Measurements from ENCODE around the gene NR2F6. TPM values are rescaled to one million over a fixed set of nuclear protein-coding genes. Genes with fewer than 3 reads are reported as not detected.
"Not testable (repeated sequence)": the region's sequence is repeated elsewhere in the genome, so short reads cannot be mapped to it uniquely, and the experiment has no call there.

The NR2F6 gene
- 23.9 TPM for total RNA-seq

DNA sequence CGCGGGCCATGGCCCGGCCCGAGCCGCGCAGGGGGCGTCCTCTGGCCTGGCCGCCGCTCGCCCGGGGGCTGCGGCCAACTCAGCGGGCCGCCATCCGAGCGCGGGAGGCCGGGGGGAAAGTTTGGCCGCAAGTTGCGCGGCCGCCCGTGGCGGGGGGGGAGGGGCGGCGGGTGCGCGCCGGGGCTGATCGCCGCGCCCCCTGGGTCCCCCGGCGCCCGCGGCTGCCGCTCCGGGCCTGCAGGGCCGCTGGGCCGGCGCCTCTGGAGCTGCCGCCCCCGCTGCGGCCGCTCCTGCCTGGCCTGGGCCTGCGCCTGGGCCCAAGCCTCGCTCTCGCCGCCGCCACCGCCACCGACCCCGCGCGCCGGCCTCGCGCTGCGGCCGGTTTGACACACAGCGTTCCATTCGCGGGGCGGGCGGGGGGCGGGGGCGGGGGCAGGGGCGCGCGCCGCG, at the start of gene NR2F6:
Gene NR2F6, minus strand, starts transcription at position 385 of the 450 bp plus-strand sequence. CDS start 699 bp downstream, outside the sequence.
- intact Hi-C loops (cut with DNase I): no loop called here
- DNase-seq (ENCODE audit: low spot score) (no peak), ATAC-seq (no peak)

DNA sequence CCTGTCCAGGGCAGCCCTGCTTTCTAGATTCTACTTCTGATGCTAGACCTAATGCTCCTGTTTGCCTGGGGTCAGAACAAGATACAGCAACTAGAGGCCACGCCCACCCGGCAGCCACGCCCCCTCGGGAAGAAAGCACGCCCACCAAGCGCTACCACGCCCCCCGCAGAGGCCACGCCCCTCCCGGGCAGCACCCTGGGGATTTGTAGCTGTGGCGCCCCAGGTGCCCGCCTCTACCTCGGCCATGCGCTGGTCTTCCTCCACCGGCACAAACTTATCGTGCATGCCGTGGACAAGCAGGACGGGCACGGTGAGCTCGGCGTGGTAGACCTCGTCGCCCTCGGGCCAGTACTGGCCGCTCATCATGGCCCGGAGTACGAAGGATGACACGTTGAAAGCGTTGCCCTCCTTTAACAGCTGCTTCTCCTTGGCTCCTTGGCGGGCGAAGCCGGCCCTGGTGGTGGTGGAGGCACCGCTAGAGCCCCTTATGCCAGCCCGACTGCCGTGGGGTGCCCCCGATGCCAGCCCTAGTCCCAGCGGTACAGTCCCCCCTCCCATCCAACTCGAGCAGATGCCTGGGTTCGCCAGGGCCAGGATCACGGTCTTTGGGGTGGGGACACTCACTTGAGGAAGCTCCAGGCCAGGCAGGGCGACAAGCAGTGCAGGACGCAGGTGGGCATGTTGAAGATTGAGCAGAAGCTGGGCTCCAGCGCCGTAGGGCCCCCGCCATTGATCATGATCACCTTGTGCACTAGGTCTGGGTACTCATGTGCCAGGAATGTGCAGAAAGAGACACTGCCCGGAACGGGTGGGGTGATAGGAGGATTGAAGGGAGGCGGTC, 48.6 kb upstream of the NR2F6 start:
- intact Hi-C loops (cut with DNase I): loop anchor here (10.0 kb wide), 1 partner anchor 91 kb away; no protein-coding TSS in a partner anchor
- ATAC-seq (no peak), DNase-seq (ENCODE audit: low spot score) (no peak)

DNA sequence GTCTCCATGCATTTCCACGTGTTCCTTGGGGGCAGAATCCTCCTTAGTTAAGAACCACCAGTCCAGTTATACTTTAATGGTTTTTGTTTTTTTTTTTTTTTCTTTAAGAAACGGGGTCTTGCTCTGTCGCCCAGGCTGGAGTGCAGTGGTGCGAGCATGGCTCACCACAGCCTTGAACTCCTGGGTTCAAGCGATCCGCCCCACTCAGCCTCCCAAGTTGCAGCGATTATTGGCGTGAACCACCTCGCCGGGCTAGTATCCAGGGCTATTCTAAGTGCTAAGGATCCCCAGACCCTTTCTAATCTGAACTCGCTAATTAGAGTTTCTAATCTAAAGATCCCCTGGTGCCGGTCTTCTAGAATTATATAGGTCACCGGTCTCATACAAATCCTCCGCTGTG, 47.9 kb upstream of the NR2F6 start:
- no peak for ATAC-seq
- intact Hi-C loops (cut with DNase I): loop anchor here (10.0 kb wide), 1 partner anchor 91 kb away; no protein-coding TSS in a partner anchor
- no peak for DNase-seq (ENCODE audit: low spot score)

DNA sequence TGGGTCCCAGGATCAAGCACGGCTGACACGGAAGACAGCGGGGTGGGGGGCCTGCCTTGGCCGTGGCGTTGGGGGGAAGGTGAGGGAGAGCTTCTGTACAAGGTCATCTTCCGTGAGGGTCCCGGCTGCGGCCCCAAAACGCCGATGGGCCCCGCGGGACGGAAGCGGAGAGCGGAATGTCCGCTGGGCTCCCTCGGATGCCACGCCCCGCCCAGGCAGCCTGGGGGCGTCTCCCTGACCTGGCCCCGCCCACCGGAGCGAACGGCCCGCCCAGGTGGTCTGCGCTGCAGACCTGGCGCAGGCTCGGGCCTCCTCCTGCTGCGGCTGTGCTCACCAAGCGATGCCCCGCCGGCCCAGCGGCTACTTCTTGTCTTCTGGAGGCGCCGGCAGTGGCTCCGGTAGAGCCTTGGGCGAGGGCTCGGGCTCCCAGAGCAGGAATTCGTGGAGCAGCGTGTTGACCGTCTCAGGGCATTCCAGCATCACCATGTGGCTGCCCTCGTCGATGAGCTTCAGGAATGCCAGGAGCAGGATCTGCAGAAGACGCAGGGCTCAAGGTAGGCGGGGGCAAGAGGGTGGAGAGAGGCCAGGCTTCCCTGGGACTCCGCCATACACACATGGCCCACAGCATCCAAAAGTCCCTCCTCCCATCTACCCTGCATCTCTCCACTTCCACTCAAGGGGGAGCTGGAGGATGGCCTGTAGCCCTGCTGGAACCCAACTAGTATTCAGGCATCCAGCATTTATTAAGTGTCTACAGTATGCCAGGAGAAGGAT, 46.8 kb upstream of the NR2F6 start:
- peak; percentile 94 for ATAC-seq
- peak; percentile 87 for DNase-seq (ENCODE audit: low spot score)
- intact Hi-C loops (cut with DNase I): loop anchor here (10.0 kb wide), 1 partner anchor 92 kb away; no protein-coding TSS in a partner anchor

DNA sequence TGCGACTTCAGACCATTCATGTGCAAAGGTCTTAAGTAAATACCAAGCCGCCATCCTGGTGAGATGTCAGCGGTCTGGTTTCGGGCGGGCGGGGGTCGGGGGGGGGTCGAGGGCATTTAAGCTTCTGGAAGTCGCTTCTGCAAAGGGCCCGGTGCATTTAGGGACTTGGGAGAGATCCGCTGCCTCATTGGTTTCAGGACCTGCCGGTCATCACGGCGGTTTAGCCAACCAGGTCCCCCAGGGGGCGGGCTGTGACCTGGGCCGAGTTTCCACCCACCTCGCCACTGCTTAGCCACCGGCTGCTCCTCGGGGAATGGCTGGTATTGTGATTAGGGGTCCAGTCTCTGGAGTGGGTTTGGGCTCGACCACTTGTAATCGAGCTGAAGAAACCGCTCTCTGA, 43.8 kb upstream of the NR2F6 start:
- ATAC-seq (no peak), DNase-seq (ENCODE audit: low spot score) (peak; percentile 77)
- intact Hi-C loops (cut with DNase I): no loop called here

DNA sequence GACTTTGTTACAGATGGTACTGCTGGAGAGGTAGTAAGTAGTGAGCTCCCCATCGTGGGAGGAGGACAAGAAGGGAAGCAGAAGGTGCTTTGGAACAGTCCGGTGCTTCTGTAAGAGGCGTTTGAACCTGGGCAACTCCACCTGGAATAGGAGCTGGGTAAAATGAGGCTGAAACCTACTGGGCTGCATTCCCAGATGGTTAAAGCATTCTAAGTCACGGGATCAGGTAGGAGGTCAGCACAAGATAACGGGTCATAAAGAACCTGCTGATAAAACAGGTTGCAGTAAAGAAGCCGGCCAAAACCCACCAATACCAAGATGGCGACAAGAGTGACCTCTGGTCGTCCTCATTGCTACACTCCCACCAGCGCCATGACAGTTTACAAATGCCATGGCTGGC, 41.0 kb upstream of the NR2F6 start:
- intact Hi-C loops (cut with DNase I): no loop called here

DNA sequence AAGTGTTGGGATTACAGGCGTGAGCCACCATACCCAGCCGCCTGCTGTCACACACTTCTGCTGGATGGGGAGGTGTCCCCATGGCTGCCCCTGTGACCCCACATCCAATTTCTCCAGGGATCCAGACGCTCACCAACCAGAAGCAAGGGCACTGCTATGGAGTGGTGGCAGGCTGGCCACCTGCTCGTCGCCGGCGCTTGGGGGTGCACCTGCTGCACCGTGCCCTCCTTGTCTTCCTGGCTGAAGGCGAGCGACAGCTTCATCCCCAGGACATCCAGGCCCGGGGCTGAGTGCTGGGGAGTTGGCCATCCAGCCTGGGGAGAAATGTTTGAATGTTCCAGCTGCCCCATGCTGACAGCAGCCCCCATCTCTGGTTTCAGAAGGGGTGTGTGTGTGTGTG, 40.5 kb upstream of the NR2F6 start:
- intact Hi-C loops (cut with DNase I): no loop called here
- DNase-seq (ENCODE audit: low spot score): no peak
- ATAC-seq: no peak

More for the DNA sequence above, 41.0 kb upstream of the NR2F6 start:
- ATAC-seq (no peak), DNase-seq (ENCODE audit: low spot score) (no peak)

DNA sequence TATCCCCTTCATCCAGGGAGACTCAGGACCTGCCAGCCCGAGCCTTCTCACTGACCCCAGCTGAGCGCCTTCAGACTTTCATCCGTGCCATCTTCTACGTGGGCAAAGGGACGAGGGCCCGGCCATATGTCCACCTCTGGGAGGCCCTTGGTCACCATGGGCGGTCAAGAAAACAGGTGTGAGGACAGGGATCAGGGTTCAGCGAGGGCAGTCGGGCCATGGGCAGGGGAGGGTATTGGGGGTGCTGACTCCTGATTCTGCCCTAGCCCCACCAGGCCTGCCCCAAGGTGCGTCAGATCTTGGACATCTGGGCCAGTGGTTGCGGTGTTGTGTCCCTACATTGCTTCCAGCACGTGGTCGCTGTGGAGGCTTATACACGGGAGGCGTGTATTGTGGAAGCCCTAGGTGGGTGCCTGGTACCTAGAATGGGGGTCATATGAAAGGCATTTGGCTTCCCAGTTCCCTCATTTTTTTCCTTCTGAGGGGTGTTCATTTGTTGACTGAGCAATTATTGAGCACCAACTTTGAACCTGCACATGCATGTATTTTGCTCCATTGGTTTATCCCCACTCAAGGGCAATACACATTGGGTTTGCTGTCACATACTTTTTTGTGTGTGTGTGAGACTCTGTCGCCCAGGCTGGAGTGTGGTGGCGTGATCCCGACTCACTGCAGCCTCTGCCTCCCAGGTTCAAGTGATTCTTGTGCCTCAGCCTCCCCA, 39.9 kb upstream of the NR2F6 start:
- DNase-seq (ENCODE audit: low spot score) (no peak), ATAC-seq (no peak)
- intact Hi-C loops (cut with DNase I): no loop called here

DNA sequence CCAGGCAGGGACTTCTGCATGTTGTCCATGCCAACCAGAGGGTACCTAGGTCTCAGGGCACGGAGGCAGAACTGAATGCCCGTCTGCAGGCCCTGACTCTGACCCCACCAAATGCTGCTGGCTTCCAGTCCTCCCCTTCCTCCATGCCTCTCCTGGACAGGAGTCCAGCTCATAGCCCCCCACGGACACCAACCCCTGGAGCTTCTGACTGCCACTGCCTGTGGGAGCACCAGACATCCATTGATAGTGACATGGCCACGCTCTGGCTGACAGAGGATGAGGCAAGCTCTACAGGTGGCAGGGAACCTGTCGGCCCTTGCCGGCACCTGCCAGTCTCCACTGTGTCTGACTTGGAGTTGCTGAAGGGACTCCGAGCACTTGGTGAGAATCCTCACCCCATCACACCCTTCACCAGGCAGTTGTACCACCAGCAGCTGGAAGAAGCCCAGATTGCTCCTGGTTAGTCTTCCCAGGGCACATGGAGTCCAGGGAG, 37.8 kb upstream of the NR2F6 start:
- no peak for DNase-seq (ENCODE audit: low spot score)
- ATAC-seq: no peak
- intact Hi-C loops (cut with DNase I): loop anchor here (5.0 kb wide), 1 partner anchor 216 kb away; no protein-coding TSS in a partner anchor

DNA sequence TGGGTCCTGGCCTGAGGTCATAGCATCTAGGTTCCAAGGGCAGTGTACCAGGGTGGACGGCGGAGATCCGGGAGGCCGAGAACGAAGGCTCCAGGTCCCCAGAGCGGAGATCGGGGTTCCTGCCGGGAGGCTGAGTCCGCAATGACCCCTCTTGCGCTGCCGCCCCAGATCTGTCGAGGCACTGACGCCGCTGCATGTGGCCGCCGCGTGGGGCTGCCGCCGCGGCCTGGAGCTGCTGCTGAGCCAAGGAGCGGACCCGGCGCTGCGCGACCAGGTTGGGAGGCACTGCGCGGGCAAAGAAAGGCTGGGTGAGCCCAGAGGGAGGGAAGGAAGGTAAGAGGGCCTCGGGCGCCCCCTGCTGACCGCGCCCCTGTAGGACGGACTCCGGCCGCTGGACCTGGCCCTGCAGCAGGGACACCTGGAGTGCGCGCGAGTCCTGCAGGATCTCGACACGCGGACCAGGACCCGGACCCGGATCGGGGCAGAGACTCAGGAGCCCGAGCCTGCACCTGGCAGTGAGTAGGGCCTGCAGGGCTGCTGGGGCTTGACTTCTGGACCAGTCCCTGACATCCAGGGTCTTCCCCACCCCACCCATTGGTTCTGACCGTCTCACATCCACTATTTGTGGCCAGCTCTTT, 36.9 kb upstream of the NR2F6 start:
- intact Hi-C loops (cut with DNase I): loop anchor here (5.0 kb wide), 1 partner anchor 215 kb away; no protein-coding TSS in a partner anchor
- ATAC-seq: peak; percentile 93
- peak; percentile 88 for DNase-seq (ENCODE audit: low spot score)

DNA sequence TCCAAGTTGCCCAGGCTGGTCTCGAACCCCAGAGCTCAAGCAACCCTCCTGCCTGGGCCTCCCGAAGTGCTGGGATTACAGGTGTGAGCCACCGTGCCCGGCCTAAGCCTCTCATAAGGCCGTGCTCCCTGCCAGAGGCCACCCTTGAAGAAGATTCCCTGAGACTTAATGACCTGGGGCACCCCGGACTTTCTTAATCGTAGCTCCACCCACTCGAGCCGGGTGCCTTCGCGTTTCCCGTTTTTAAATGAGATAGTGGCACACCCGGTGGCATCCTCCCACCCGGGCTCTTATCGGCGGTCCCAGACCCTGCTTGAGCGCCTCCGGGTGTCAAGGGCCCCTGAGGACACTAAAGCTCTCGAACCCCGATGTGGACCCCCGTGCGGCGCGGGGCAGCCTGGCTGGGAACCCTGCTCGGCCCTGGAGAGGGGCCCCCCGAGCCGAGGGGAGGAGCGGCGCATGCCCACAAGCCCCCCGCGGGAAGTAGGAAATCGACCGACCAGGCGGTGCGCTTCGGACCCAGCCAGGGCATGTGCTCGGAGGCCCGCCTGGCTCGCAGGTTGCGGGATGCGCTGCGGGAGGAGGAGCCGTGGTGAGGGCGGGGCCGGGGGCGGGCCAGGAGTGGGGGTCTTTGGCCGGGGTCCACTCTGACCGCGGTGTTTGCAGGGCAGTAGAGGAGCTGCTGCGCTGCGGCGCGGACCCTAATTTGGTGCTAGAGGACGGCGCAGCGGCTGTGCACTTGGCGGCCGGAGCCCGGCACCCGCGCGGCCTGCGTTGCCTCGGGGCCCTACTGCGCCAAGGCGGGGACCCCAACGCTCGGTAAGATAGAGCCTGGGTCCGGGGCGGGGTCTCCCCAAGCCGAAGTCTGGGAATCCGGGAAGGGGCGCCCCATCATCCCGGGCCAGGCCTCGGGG, 35.9 kb upstream of the NR2F6 start, which contains the start of gene ANKLE1:
Gene ANKLE1, plus strand, starts transcription at position 511 of the 914 bp plus-strand sequence. Its CDS starts 20 bp downstream, at position 531.
- DNase-seq (ENCODE audit: low spot score): no peak
- ATAC-seq: peak; percentile 13

DNA sequence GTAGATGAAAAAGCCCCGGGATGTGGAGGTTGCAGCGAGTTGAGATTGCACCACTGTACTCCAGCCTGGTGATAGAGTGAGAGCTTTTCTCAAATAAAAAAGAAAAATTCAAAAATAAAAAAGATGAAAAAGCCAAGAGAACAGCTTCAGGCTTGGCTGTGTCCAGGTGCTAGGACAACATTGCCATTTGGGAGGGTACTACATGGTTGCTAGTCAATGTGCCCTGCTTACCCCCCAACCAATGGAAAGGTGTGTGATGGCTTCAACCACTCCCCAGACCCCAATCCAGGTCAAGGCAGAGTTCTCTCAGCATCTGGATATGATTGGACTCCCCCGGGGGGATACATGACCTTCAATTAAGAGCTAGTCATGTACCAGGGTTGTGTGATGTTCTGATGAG, 33.7 kb upstream of the NR2F6 start:
- ATAC-seq: no peak
- DNase-seq (ENCODE audit: low spot score): no peak
- intact Hi-C loops (cut with DNase I): loop anchor here (10.0 kb wide), 1 partner anchor 75 kb away; no protein-coding TSS in a partner anchor

More for the DNA sequence above, 35.9 kb upstream of the NR2F6 start, which contains the start of gene ANKLE1:
- intact Hi-C loops (cut with DNase I): loop anchor here (5.0 kb wide), 1 partner anchor 214 kb away; no protein-coding TSS in a partner anchor

DNA sequence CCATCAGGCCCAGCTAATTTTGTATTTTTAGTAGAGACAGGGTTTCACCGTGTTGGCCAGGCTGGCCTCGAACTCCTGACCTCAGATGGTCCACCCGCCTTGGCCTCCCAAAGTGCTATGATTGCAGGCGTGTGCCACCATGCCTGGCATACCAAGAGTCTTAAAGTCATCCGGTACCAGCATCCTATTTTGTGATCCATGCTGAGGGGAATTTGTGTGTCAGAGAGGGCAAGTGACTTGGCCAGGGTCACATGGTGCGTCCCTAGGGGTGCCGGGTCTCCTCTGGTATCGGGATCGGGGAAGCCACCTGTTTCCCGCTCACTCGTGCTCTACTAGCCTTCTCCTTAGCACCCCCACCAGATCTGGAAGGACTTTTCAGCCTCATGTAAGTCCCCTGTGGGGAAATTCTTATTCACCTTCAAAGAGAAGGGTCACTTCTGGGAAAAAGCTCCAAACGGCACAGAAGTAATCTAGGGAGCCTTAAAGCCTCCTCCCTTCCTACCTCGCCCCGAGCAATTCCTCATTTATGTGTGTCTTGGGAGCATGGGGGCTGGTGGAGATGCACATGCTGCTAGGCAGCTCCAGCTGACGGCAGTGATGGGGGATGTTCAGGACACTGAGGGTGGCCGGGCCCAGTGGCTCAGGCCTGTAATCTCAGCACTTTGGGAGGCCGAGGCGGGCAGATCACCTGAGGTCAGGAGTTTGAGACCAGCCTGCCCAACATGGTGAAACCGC, 29.9 kb upstream of the NR2F6 start:
- intact Hi-C loops (cut with DNase I): loop anchor here (10.0 kb wide), 1 partner anchor 71 kb away; no protein-coding TSS in a partner anchor
- ATAC-seq (no peak), DNase-seq (ENCODE audit: low spot score) (no peak)

DNA sequence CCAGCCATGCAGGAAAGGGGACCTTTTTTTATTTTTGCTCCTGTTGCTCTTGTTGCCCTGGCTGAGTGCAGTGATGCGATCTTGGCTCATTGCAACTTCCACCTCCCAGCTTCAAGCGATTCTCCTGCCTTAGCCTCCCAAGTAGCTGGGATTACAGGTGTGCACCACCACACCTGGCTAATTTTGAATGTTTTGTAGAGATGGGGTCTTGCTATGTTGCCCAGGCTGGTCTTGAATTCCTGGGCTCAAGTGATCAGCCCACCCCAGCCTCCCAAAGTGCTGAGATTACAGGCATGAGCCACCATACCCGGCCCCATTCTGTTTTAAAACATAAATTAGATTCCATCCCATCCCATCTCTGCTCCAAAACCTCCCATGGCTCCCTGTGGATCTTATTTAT, 29.2 kb upstream of the NR2F6 start:
- intact Hi-C loops (cut with DNase I): loop anchor here (10.0 kb wide), 1 partner anchor 70 kb away; no protein-coding TSS in a partner anchor
- not testable (repeated sequence) for DNase-seq (ENCODE audit: low spot score); ATAC-seq

DNA sequence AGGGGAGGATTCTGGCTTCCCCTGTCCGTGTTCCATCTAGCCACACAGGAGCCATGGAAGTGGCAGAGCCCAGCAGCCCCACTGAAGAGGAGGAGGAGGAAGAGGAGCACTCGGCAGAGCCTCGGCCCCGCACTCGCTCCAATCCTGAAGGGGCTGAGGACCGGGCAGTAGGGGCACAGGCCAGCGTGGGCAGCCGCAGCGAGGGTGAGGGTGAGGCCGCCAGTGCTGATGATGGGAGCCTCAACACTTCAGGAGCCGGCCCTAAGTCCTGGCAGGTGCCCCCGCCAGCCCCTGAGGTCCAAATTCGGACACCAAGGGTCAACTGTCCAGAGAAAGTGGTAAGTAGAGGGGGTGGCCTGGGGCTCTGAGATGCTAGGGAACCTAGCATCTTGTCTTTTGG, 23.0 kb upstream of the NR2F6 start:
- ATAC-seq (no peak), DNase-seq (ENCODE audit: low spot score) (no peak)
- intact Hi-C loops (cut with DNase I): no loop called here

All from sciatic nerve (tissue), 2 donors.